T-helper 22 cell (primary cell): ENCODE data around the gene BLVRA.
A peak's percentile ranks its signal among the peaks of the same experiment; 100 is the strongest.
"Not testable (repeated sequence)": the region's sequence is repeated elsewhere in the genome, so short reads cannot be mapped to it uniquely, and the experiment has no call there.

Experiments
- DNase-seq: peaks from one replicate; pipeline ENCODE4 v3.0.0-alpha.2; 2020; ENCODE audit warnings: low read depth

Gene BLVRA

DNA sequence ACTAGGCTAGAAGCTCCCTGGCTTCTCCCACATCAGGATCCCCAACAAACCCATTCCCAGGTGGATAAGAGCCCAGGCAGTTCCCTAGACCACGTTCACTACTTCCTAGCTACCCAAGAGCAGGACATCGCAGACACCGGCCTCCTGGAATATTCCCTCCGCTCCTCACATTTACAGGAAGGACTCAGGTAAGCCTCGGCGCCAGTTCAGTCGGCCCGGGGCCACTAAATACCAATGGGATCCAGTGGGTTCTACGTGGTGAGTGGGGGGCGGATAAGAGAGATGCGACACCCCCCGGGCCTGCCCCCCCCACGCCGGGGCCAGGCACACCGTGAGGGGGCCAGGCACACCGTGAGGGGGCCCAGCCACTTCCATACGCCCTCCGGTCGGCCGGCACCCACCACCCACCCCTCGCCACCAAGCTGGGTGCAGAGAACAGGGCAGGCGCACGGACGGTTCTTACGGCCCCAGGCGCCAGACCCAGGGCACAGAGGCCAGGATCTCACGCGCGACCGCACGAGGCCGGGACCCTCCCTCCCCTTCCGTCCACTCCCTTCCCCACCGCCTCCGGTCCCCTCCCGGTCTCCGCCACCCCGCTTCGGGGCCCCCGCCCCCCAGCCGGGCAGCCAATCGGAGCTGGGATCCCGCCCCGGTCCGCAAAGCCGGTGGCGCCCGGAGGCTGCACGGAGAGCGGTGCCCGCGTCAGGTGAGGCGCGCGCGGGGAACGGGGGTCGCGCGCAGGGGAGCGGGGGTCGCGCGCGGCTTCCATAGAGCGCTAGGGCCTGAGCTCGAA, at the start of gene BLVRA:
BLVRA (plus strand) TSS at position 652 of the 793 bp plus-strand sequence. CDS start 12,479 bp downstream, outside the sequence.
- peak; percentile 57 for DNase-seq

- no peak for DNase-seq
These were observed 47.0 kb upstream of the BLVRA start for GRCh38 chr7:43711503-43711902.

- DNase-seq = not testable (repeated sequence)
These were observed 42.5 kb upstream of the BLVRA start for GRCh38 chr7:43715966-43716365.

DNA sequence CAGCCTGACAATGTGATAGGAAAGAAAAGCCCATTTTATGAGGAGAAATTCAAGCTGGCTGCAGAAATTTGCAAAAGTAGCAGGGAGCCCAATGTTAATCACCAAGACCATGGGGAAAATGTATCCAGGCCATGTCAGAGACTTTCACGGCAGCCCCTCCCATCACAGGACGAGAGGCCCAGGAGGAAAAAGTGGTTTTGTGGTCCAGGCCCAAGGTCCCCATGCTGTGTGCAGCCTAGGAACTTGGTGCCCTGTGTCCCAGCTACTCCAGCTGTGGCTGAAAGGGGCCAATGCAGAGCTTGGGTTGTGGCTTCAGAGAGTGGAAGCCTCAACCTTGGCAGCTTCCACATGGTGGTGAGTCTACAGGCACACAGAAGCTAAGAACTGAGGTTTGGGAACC, 41.9 kb upstream of the BLVRA start:
- no peak for DNase-seq

GRCh38 chr7:43721193-43721806, 37.2 kb upstream of the BLVRA start:
- no peak for DNase-seq

GRCh38 chr7:43723007-43723341, 35.5 kb upstream of the BLVRA start:
- no peak for DNase-seq

- no peak for DNase-seq
These were observed 33.2 kb upstream of the BLVRA start for GRCh38 chr7:43725251-43725650.

DNA sequence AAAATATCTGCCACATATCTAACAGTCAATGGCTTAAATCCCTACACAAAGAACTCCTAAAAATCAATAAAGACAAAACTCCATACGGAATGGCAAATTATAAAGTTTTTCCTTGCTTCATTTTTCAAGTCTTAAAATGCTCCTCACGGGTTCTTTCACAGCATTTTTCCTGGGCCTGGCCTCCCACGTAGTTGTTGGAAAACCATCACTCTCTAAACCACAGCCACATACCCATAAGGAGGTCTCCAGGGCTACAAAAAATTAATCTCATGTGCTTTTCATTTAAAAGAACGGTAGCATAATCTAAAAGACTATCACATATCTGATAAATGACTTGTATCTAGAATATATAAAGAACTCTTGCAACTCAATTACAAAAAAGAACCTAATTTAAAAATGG, 32.0 kb upstream of the BLVRA start:
- DNase-seq = no peak

- DNase-seq = no peak
These were observed 31.5 kb upstream of the BLVRA start for GRCh38 chr7:43727003-43727402.

GRCh38 chr7:43727494-43727893, 31.0 kb upstream of the BLVRA start:
- DNase-seq = no peak

GRCh38 chr7:43729214-43729923, 29.1 kb upstream of the BLVRA start, which contains the start of gene COA1:
Gene COA1, minus strand, starts transcription at chr7:43729523. Its CDS starts 80,909 bp downstream, at chr7:43648614.
- peak; percentile 68 for DNase-seq

DNA sequence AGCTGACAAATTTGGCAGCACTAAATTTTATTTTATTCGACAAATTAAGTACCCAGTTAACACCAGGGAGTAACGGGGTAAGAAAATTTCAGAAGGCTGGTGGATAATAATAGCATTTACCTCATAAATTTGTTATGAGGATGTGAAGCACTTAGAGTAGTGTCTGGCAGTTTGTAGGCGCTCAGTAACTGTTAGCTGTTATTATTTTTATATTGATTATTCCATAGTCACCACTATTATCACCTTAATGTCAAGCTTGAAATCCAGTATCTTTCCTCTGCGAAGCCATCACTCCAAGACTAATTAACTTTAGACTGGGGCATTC, 28.6 kb upstream of the BLVRA start:
- no peak for DNase-seq

GRCh38 chr7:43731494-43731893, 27.0 kb upstream of the BLVRA start:
- not testable (repeated sequence) for DNase-seq

- DNase-seq = not testable (repeated sequence)
These were observed 23.7 kb upstream of the BLVRA start for GRCh38 chr7:43734575-43735332.

GRCh38 chr7:43735403-43735801, 23.1 kb upstream of the BLVRA start:
- no peak for DNase-seq

DNA sequence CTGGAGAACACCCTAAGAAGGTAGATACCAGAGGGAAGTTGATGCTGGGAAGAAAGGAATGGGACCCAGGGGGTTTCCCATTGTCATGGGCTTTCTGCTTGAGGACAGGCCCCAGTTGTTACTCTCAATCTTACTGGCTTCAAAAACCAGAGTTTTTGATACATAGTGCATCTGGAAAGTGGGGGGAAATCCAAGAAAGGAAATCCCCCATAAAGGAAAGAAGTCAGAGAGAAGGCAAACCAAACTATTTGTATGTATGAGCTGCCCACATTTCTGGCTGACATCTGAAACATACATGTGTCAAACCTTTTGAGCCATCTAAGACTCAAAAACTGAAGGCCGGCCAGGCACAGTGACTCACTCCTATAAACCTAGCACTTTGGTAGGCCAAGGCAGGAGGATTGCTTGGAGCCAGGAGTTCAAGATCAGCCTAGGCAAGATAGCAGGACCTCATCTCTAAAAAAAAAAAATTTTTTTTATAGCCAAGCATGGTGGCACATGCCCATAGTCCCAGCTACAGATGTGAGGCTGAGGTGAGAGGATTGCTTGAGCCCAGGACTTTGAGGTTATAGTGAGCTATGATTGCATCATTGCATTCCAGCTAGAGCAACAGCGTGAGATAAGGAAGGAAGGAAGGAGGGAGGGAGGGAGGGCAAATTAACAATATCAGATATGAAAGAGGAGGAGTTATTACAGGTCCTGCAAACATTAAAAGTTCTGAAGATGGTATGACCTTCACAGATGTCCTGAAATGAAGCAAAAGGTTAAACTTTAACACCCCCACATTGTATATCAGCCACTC, 22.5 kb upstream of the BLVRA start:
- no peak for DNase-seq

GRCh38 chr7:43737467-43738127, 20.9 kb upstream of the BLVRA start:
- no peak for DNase-seq

DNA sequence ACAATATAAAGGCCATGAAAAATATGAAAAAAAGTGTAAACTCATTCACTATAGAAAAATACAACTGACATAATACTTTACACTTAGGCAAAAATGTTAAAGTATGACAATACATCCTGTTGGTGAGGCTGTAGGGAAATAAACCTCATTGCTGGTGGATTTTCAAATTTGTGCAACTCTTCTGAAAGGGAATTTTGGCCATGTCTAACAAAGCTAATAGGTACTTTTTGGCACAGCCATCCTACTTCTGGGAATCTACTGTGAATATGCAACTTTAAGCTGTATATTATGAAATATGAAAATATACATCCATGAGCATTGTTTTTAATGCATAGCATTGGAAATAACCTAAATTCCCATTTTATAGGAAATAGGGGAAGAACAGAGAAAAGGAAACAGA, 15.8 kb upstream of the BLVRA start:
- DNase-seq = no peak

DNA sequence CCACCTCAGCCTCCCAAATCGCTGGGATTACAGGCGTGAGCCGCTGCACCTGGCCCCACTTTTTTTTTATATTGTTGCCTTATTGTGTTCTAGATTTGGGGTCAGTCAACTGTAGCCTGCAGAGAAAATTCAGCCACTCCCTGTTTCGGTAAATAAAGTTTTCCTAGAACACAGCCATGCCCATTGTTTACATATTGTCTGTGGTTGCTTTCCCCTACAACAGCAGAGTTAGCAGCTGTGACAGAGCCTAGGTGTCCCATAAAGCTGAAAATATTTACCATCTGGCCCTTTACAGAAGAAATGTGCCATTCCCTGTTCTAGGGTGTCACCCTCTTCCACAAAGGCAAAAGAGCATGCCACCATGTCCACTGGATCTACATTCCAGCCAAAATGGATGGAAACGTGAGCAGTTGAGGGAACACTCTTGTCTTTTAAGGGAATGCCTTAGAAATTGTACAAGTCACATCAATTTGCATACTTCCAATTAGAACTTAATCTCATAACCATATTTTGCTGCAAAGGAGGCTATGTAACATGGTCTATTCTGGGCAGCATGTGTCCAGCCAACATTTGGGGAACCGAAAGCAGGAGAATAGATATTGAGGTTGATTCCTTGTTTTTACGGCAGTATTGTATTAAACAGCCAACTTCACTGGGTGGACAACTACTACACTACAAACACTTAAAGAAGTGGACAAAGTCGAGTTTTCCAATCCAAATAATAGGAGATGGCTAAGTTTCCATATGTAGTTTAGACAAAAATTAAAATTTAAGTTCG, 11.0 kb upstream of the BLVRA start:
- DNase-seq = no peak

GRCh38 chr7:43749383-43749940, 9.0 kb upstream of the BLVRA start:
- no peak for DNase-seq
